GM12878 (cell line): ENCODE results near the gene ID3. TPM values are rescaled to one million over a fixed set of nuclear protein-coding genes. Genes with fewer than 3 reads are reported as not detected.

Experiments
- ATAC-seq: fragments of 200-7000 bp; cut with Tn5 transposase; 3 replicates; pipeline ENCODE4 v1.9.1; 2020; ENCODE audit warnings: mild to moderate bottlenecking, moderate library complexity
- BruUV-seq: library from RNA; stranded (reverse); fragments of 400-500 nt; replicated peaks from 2 replicates; lab custom pipeline; 2021; lab: Mats Ljungman, UMichigan
- CTCF ChIA-PET: fragments of 300-600 bp; sonication (Branson Sonifier 250); formaldehyde crosslinking; extraction: SDS; loops from one replicate; lab custom pipeline; 2021; ENCODE audit warnings: inconsistent platforms; lab: Yijun Ruan, JAX
- POLR2A ChIA-PET: fragments of 350-600 bp; formaldehyde crosslinking; extraction: SDS; loops from one replicate; lab custom pipeline; 2021; ENCODE audit warnings: inconsistent platforms; lab: Charles Lee
- RAD21 ChIA-PET: fragments of 300-600 bp; sonication (Branson Sonifier 250); formaldehyde crosslinking; loops from one replicate; lab custom pipeline; 2023; ENCODE audit warnings: antibody characterized with exemption; ENCODE audit not compliant: unreplicated experiment; lab: Charles Lee
- SMC1A ChIA-PET: fragments of 300-600 bp; sonication (Branson Sonifier 250); formaldehyde crosslinking; loops from one replicate; lab custom pipeline; 2023; ENCODE audit not compliant: unreplicated experiment, uncharacterized antibody; lab: Charles Lee
- DNase-seq: peaks from one replicate; pipeline ENCODE4 v3.0.0-alpha.2; 2011; ENCODE audit warnings: low read depth, low spot score
- FAIRE-seq: peaks from 3 replicates; lab custom pipeline; 2011; peaks lifted over from hg19 to GRCh38; lab: Jason Lieb, UNC
- H2AFZ ChIP-seq: 2 replicates; pipeline ENCODE4 v1.6.0; 2011; ENCODE audit warnings: low read depth, low read length, control low read depth; ENCODE audit not compliant: control insufficient read depth
- H3K27ac ChIP-seq: 2 replicates; pipeline ENCODE4 v1.5.1; 2011; ENCODE audit warnings: control low read depth; ENCODE audit not compliant: control insufficient read depth, insufficient read depth
- H3K27me3 ChIP-seq, 2 experiments: replicated peaks in 1 of 2; 2 replicates each; pipeline versions ENCODE4 v1.6.0 to v1.6.1; 2011; ENCODE audit warnings: low read length in 1 of 2; ENCODE audit not compliant: control insufficient read depth in 2 of 2, insufficient read depth in 2 of 2
- H3K36me3 ChIP-seq, 2 experiments: 2 replicates each; pipeline ENCODE4 v1.5.1; 2011; ENCODE audit warnings: low read length in 1 of 2; ENCODE audit not compliant: control insufficient read depth in 2 of 2, insufficient read depth in 2 of 2
- H3K4me1 ChIP-seq: 2 replicates; pipeline ENCODE4 v1.6.1; 2011; ENCODE audit warnings: mild to moderate bottlenecking, low read length, moderate library complexity, mixed read lengths; ENCODE audit not compliant: control insufficient read depth, insufficient read depth
- H3K4me2 ChIP-seq: 2 replicates; pipeline ENCODE4 v1.6.0; 2011; ENCODE audit warnings: control low read depth; ENCODE audit not compliant: control insufficient read depth, insufficient read depth
- H3K4me3 ChIP-seq: fragments of 200-600 bp; sonication (generic); 2 replicates; pipeline ENCODE4 v1.5.1; 2016
- H3K79me2 ChIP-seq: 2 replicates; pipeline ENCODE4 v1.6.0; 2011; ENCODE audit warnings: low read length; ENCODE audit not compliant: control insufficient read depth, insufficient read depth
- H3K9ac ChIP-seq: 2 replicates; pipeline ENCODE4 v1.8.0; 2011; ENCODE audit warnings: low read length, control low read depth, mixed read lengths; ENCODE audit not compliant: control insufficient read depth, insufficient read depth
- H3K9me3 ChIP-seq: replicated peaks from 3 replicates; pipeline ENCODE4 v1.5.1; 2011; ENCODE audit warnings: mild to moderate bottlenecking, low read length; ENCODE audit not compliant: control insufficient read depth, insufficient read depth
- H4K20me1 ChIP-seq: 2 replicates; pipeline ENCODE4 v1.6.0; 2011; ENCODE audit not compliant: control insufficient read depth, insufficient read depth
- BACH1 ChIP-seq: fragments of 450-650 bp; IDR thresholded peaks from 2 replicates; pipeline ENCODE4 v1.6.1; 2017; ENCODE audit warnings: mild to moderate bottlenecking, borderline replicate concordance
- CHD1 ChIP-seq: IDR thresholded peaks from 2 replicates; pipeline ENCODE4 v1.6.1; 2012; ENCODE audit warnings: low read depth, low read length, improper control_type of control experiment
- ESRRA ChIP-seq: IDR thresholded peaks from 2 replicates; pipeline ENCODE4 v1.6.1; 2012; ENCODE audit warnings: mild to moderate bottlenecking, low read length, improper control_type of control experiment
- LARP7 ChIP-seq: fragments of 450-650 bp; IDR thresholded peaks from 2 replicates; pipeline ENCODE4 v1.6.1; 2017; ENCODE audit warnings: mild to moderate bottlenecking
- POLR2A ChIP-seq: IDR thresholded peaks from 2 replicates; pipeline ENCODE4 v1.6.1; 2011; ENCODE audit warnings: low read depth, mild to moderate bottlenecking, low read length
- POLR2AphosphoS2 ChIP-seq: IDR thresholded peaks from 2 replicates; pipeline ENCODE4 v1.6.1; 2011; ENCODE audit warnings: low read depth, mild to moderate bottlenecking, low read length, improper control_type of control experiment, moderate library complexity
- RELA ChIP-seq: fragments of 450-650 bp; IDR thresholded peaks from 2 replicates; pipeline ENCODE4 v1.8.0; 2014; ENCODE audit warnings: borderline replicate concordance; ENCODE audit not compliant: partially characterized antibody
- TARDBP ChIP-seq: IDR thresholded peaks from 2 replicates; pipeline ENCODE4 v1.6.1; 2016; ENCODE audit warnings: borderline replicate concordance
- WGBS: methylation state at CpG from one replicate; pipeline ENCODE4 v1.1.6; 2016; ENCODE audit warnings: low lambda C conversion rate; ENCODE audit not compliant: insufficient replicate concordance, insufficient coverage; ENCODE audit errors: missing lambda C conversion rate; 5-methylcytosine and 5-hydroxymethylcytosine counted together
- in situ Hi-C: fragments of 300-500 bp; cut with MboI; formaldehyde crosslinking; loops from 9 replicates; pipeline ENCODE4 v1.14.3; 2018; ENCODE audit warnings: mixed read lengths
- intact Hi-C: fragments of 100-400 bp; cut with micrococcal nuclease; formaldehyde crosslinking; loops from one replicate; pipeline ENCODE4 v1.14.2; 2022; ENCODE audit not compliant: unreplicated experiment
- polyA plus RNA-seq, 11 experiments: library from polyadenylated mRNA; depleted of rRNA in 4 of 11; unstranded in 6 of 11; stranded (reverse) in 5 of 11; fragments of >200 nt; fragmentation: Nextera tagmentation in 4 of 11; fragmentation: Illumina TruSeq in 1 of 11; extraction: Ambion mirVana in 4 of 11; extraction: Trizol in 1 of 11; gene quantifications; 1 replicate in 1 of 11; 2 replicates in 10 of 11; pipeline versions ENCODE4 v1.2.1 to v1.2.3, GENCODE V29; 2011 to 2016; ENCODE audit warnings: inconsistent platforms in 2 of 11, missing spikeins in 2 of 11, low read depth in 1 of 11
- total RNA-seq, 4 experiments: library from RNA; depleted of rRNA in 3 of 4; stranded (reverse); fragments of >200 nt in 3 of 4; fragmentation: Illumina TruSeq in 1 of 4; extraction: Trizol in 1 of 4; gene quantifications; 2 replicates each; pipeline versions ENCODE4 v1.2.1 to v1.2.3, GENCODE V29; 2013 to 2021
- TF ChIP-seq, protein P1 (sequence below): fragments of 450-650 bp; IDR thresholded peaks from 2 replicates; pipeline ENCODE4 v1.6.1; 2017; ENCODE audit warnings: low read depth, mild to moderate bottlenecking, moderate library complexity
- TF ChIP-seq, protein P2 (sequence below): IDR thresholded peaks from 2 replicates; pipeline ENCODE4 v1.6.1; 2012; ENCODE audit warnings: low read length, inconsistent platforms

Gene ID3
- total and polyA plus RNA-seq, 10 of the 15 experiments (the other 5 are each of a cell fraction or from before 2014, with no cell fraction given) = 42.7 to 475 (median 207) TPM

DNA sequence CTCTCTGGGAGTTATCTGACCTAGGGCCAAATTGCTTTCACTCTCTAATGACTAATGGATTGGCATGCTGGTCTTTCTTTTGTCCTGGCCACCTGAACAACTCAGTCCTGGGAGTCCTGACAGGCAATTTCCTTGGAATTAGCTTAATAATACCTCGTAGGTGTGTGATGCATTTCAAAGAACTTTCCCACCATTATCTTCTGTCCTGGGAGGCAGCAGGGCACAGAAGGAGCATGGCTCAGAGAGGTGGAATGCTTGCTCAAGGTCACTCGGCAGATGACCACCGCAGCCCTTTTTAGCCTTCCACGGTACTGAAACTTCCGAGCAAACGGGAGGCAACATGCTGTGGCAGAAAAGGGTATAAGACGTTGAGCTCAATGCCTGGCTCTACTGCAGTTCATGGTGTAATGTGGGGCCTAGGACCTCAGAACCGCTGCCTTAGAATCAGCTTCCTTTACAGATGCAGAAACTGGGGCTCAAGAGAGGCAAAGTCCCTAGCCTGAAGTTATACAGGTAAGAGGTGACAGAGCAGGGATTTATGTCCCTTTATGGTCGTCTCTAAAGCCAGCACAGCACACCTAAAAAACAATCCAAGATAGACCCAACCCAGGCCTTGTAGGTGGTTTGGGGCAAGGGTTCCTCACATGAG is 3.2 kb downstream of the ID3 start:
- peaks cover 41% of the 10 kb centered on the region for H3K4me1 ChIP-seq
- DNase-seq (no peak), FAIRE-seq (no peak), ATAC-seq (no peak)
- intact Hi-C loops (loop anchor here (2.0 to 5.0 kb wide), 2 partner anchors 36 to 75 kb away; no protein-coding TSS in a partner anchor), in situ Hi-C loops (no loop called here)
- H3K9ac ChIP-seq = no peak overlapping the region
- H3K27me3 ChIP-seq = no peaks in the 10 kb centered on the region
- SMC1A ChIA-PET = interaction anchor here (0.7 to 17.8 kb wide), 10 partner anchors 10 to 166 kb away, joined by 3 to 584 read pairs (median 14); no protein-coding TSS in a partner anchor
- POLR2A ChIA-PET = interaction anchor here (0.9 to 9.2 kb wide), 12 partner anchors 10 to 81 kb away, joined by 3 to 206 read pairs (median 6); partner anchors contain the start of gene E2F2
- H3K9me3 ChIP-seq = no peaks in the 10 kb centered on the region
- TF ChIP-seq ESRRA = no peak
- TF ChIP-seq BACH1 = 0 out of 2 replicates have a peak, but pooled peaks have one; percentile 22
- TF ChIP-seq, protein P1, sequence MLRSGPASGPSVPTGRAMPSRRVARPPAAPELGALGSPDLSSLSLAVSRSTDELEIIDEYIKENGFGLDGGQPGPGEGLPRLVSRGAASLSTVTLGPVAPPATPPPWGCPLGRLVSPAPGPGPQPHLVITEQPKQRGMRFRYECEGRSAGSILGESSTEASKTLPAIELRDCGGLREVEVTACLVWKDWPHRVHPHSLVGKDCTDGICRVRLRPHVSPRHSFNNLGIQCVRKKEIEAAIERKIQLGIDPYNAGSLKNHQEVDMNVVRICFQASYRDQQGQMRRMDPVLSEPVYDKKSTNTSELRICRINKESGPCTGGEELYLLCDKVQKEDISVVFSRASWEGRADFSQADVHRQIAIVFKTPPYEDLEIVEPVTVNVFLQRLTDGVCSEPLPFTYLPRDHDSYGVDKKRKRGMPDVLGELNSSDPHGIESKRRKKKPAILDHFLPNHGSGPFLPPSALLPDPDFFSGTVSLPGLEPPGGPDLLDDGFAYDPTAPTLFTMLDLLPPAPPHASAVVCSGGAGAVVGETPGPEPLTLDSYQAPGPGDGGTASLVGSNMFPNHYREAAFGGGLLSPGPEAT = no peak
- TF ChIP-seq, protein P2, sequence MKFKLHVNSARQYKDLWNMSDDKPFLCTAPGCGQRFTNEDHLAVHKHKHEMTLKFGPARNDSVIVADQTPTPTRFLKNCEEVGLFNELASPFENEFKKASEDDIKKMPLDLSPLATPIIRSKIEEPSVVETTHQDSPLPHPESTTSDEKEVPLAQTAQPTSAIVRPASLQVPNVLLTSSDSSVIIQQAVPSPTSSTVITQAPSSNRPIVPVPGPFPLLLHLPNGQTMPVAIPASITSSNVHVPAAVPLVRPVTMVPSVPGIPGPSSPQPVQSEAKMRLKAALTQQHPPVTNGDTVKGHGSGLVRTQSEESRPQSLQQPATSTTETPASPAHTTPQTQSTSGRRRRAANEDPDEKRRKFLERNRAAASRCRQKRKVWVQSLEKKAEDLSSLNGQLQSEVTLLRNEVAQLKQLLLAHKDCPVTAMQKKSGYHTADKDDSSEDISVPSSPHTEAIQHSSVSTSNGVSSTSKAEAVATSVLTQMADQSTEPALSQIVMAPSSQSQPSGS = no peak
- TF ChIP-seq POLR2AphosphoS2 = peak; percentile 16; the same call in 1 of the 2 replicates
- no peak for TF ChIP-seq TARDBP
- TF ChIP-seq LARP7 = peak; percentile 44; the same call in 1 of the 2 replicates
- TF ChIP-seq CHD1 = no peak
- no peak for TF ChIP-seq RELA
- TF ChIP-seq POLR2A = peak; percentile 57; the same call in 1 of the 2 replicates
- WGBS = 70% methylated on average over 9 of the region's 9 CpGs
- CTCF ChIA-PET = interaction anchor here (1.2 to 24.4 kb wide), 7 partner anchors 11 to 77 kb away, joined by 4 to 959 read pairs (median 24); no protein-coding TSS in a partner anchor
- H3K36me3 ChIP-seq = no peaks in the 10 kb centered on the region
- BruUV-seq = no TSS peak
- H2AFZ ChIP-seq = no peak overlapping the region
- no peaks in the 10 kb centered on the region for H4K20me1 ChIP-seq
- H3K4me2 ChIP-seq = peak overlapping the region; percentile 90
- peaks cover 19% of the 10 kb centered on the region for H3K79me2 ChIP-seq
- H3K27ac ChIP-seq = peak overlapping the region; percentile 9
- RAD21 ChIA-PET = interaction anchor here (0.9 to 21.6 kb wide), 10 partner anchors 8 to 80 kb away, joined by 3 to 561 read pairs (median 9); no protein-coding TSS in a partner anchor
- no peak overlapping the region; the same call in 1 of the 2 replicates for H3K4me3 ChIP-seq
